HG03097 (cell line): ENCODE measurements around the gene TTC4.
"Not testable (repeated sequence)": the region's sequence is repeated elsewhere in the genome, so short reads cannot be mapped to it uniquely, and the experiment has no call there.

Experiments used
- ATAC-seq: cut with Tn5 transposase; IDR thresholded peaks from one replicate; pipeline ENCODE4 v1.9.1; 2021; ENCODE audit not compliant: unreplicated experiment, low FRiP score

TTC4 gene

GRCh38 chr1:54745274-54745673 lies 29.6 kb downstream of the TTC4 start:
- no peak for ATAC-seq

GRCh38 chr1:54745864-54746263 lies 30.2 kb downstream of the TTC4 start:
- ATAC-seq, result no peak

- no peak for ATAC-seq
Observed at GRCh38 chr1:54748094-54748835, 32.6 kb downstream of the TTC4 start.

GRCh38 chr1:54750596-54750995 lies 34.9 kb downstream of the TTC4 start:
- no peak for ATAC-seq

- no peak for ATAC-seq
Observed at GRCh38 chr1:54751426-54751825, 35.8 kb downstream of the TTC4 start.

- ATAC-seq, result no peak
Observed at GRCh38 chr1:54754045-54754444, 38.4 kb downstream of the TTC4 start.

- ATAC-seq, result no peak
Observed at GRCh38 chr1:54754486-54755285, 39.0 kb downstream of the TTC4 start.

GRCh38 chr1:54757833-54758232 lies 42.2 kb downstream of the TTC4 start:
- ATAC-seq, result no peak

GRCh38 chr1:54758678-54759348 lies 43.2 kb downstream of the TTC4 start:
- ATAC-seq, result no peak

GRCh38 chr1:54763816-54764132 lies 48.1 kb downstream of the TTC4 start:
- ATAC-seq, result no peak

- ATAC-seq, result peak; percentile 97
Observed at GRCh38 chr1:54764133-54764921, 48.7 kb downstream of the TTC4 start, which contains the start of gene PARS2. Gene PARS2, minus strand, starts transcription at chr1:54764523. Its CDS starts 5,362 bp downstream, at chr1:54759161.

- peak; percentile 12 for ATAC-seq
Observed at GRCh38 chr1:54764922-54765561, 49.4 kb downstream of the TTC4 start.

GRCh38 chr1:54766726-54767125 lies 51.1 kb downstream of the TTC4 start:
- no peak for ATAC-seq

GRCh38 chr1:54767526-54767925 lies 51.9 kb downstream of the TTC4 start:
- no peak for ATAC-seq

GRCh38 chr1:54768093-54768492 lies 52.4 kb downstream of the TTC4 start:
- no peak for ATAC-seq

- no peak for ATAC-seq
Observed at GRCh38 chr1:54772951-54773350, 57.3 kb downstream of the TTC4 start.

GRCh38 chr1:54774820-54775498 lies 59.3 kb downstream of the TTC4 start:
- ATAC-seq, result no peak

GRCh38 chr1:54775828-54776721 lies 60.4 kb downstream of the TTC4 start:
- not testable (repeated sequence) for ATAC-seq

- no peak for ATAC-seq
Observed at GRCh38 chr1:54777011-54777410, 61.4 kb downstream of the TTC4 start.
